Measurements from ENCODE around the gene SDK1. TPM values are rescaled to one million over a fixed set of nuclear protein-coding genes. Genes with fewer than 3 reads are reported as not detected.

The SDK1 gene
- polyA plus RNA-seq, 2 of the 4 experiments (the other 2 are of a cell fraction), result 0.12 to 0.28 TPM

- Histone ChIP-seq H3K4me3 (no peak overlapping the region), H3K27ac (no peak overlapping the region), H3K4me2 (no peak overlapping the region), H3K9me3 (no peaks in the 10 kb centered on the region), H3K4me1 (no peaks in the 10 kb centered on the region)
- ATAC-seq, result no peak
- ChIA-PET POLR2A (no interaction called here), CTCF (no interaction called here)
- TF ChIP-seq HOXB5 (CRISPR knock-in tag; IDR thresholded peaks at IDR 0.05), result no peak
- TF ChIP-seq CTCF (IDR thresholded peaks at IDR 0.05), result no peak
- TF ChIP-seq CHD2 (IDR thresholded peaks at IDR 0.05; ENCODE audit: low read length, partially characterized antibody), result no peak
- TF ChIP-seq RARB (CRISPR knock-in tag; IDR thresholded peaks at IDR 0.05), result no peak
- TF ChIP-seq EP300 (IDR thresholded peaks at IDR 0.05), result no peak
- TF ChIP-seq, protein P1, sequence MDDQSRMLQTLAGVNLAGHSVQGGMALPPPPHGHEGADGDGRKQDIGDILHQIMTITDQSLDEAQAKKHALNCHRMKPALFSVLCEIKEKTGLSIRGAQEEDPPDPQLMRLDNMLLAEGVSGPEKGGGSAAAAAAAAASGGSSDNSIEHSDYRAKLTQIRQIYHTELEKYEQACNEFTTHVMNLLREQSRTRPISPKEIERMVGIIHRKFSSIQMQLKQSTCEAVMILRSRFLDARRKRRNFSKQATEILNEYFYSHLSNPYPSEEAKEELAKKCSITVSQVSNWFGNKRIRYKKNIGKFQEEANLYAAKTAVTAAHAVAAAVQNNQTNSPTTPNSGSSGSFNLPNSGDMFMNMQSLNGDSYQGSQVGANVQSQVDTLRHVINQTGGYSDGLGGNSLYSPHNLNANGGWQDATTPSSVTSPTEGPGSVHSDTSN (IDR thresholded peaks at IDR 0.05), result no peak
- TF ChIP-seq CBX8 (IDR thresholded peaks at IDR 0.05), result no peak
- TF ChIP-seq RFX5 (IDR thresholded peaks at IDR 0.05), result no peak
- TF ChIP-seq CHD4 (IDR thresholded peaks at IDR 0.05; ENCODE audit: borderline replicate concordance), result no peak
- no peak for TF ChIP-seq KDM5A (IDR thresholded peaks at IDR 0.05)
- no peak for TF ChIP-seq PHF8 (IDR thresholded peaks at IDR 0.05; ENCODE audit: borderline replicate concordance, low read depth)
- no peak for TF ChIP-seq NFE2L2 (conservative IDR thresholded peaks at IDR 0.05; ENCODE audit: low read length)
- no peak for TF ChIP-seq E2F6 (IDR thresholded peaks at IDR 0.05; ENCODE audit: borderline replicate concordance, low read depth)
- DNase-seq (ENCODE audit: low read depth in 1 of 2, low spot score in 1 of 2), result no peak
- FAIRE-seq, result no peak
- 17% methylated on average over 3 of the region's 3 CpGs for WGBS (ENCODE audit: missing lambda C conversion rate)
Measured at GRCh38 chr7:3771906-3772305, 470.9 kb downstream of the SDK1 start.

DNA sequence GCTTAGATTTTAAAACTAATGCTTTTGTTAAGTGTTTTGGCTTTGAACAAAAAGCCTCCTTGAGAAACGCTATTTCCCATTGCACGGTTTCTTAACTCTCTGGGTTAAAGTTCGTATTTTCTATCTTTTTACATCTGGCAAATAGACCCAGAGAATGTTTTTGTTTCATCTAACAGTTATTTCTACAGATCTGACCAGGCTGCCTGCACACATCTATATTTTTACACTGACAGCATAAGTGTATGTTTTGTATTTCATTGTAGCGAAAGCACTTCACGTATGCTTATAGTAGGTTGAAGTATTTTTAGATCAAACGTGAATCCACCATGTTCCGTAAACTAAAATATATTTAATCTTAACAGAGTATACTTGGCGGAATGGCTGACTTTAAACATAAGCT lies 477.3 kb downstream of the SDK1 start:
- CTCF ChIA-PET, result no interaction called here
- no peak for FAIRE-seq
- whole genome bisulfite sequencing (ENCODE audit: missing lambda C conversion rate), result 65% methylated on average over 8 of the region's 8 CpGs

More for the DNA sequence above, 477.3 kb downstream of the SDK1 start:
- POLR2A ChIA-PET, result no interaction called here
- ATAC-seq, result no peak
- TF ChIP-seq MAZ (IDR thresholded peaks at IDR 0.05; ENCODE audit: borderline replicate concordance, low read depth, low read length) (no peak), CEBPB (IDR thresholded peaks at IDR 0.05) (no peak), EHMT2 (IDR thresholded peaks at IDR 0.05; ENCODE audit: low read depth) (no peak), FOXS1 (CRISPR knock-in tag; IDR thresholded peaks at IDR 0.05) (no peak), MAFK (IDR thresholded peaks at IDR 0.05; ENCODE audit: partially characterized antibody) (no peak), RARB (CRISPR knock-in tag; IDR thresholded peaks at IDR 0.05) (no peak), ZSCAN20 (CRISPR knock-in tag; IDR thresholded peaks at IDR 0.05) (no peak), HEYL (CRISPR knock-in tag; IDR thresholded peaks at IDR 0.05) (no peak), EP300 (IDR thresholded peaks at IDR 0.05) (no peak), FOSB (CRISPR knock-in tag; IDR thresholded peaks at IDR 0.05) (no peak), TFCP2L1 (CRISPR knock-in tag; IDR thresholded peaks at IDR 0.05) (no peak), RFX5 (IDR thresholded peaks at IDR 0.05) (no peak), HES2 (IDR thresholded peaks at IDR 0.05) (no peak), NR3C1 (IDR thresholded peaks at IDR 0.05) (no peak), ZFP36 (IDR thresholded peaks at IDR 0.05; ENCODE audit: borderline replicate concordance, partially characterized antibody) (no peak), ESRRA (IDR thresholded peaks at IDR 0.05; ENCODE audit: borderline replicate concordance, low read length) (no peak), KDM5A (IDR thresholded peaks at IDR 0.05) (no peak)
- TF ChIP-seq, protein P2, sequence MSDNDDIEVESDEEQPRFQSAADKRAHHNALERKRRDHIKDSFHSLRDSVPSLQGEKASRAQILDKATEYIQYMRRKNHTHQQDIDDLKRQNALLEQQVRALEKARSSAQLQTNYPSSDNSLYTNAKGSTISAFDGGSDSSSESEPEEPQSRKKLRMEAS (IDR thresholded peaks at IDR 0.05), result no peak
- TF ChIP-seq, protein P3, sequence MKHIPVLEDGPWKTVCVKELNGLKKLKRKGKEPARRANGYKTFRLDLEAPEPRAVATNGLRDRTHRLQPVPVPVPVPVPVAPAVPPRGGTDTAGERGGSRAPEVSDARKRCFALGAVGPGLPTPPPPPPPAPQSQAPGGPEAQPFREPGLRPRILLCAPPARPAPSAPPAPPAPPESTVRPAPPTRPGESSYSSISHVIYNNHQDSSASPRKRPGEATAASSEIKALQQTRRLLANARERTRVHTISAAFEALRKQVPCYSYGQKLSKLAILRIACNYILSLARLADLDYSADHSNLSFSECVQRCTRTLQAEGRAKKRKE (CRISPR knock-in tag; IDR thresholded peaks at IDR 0.05; ENCODE audit: low read depth), result no peak
- Histone ChIP-seq H3K4me3 (no peak overlapping the region), H3K4me2 (no peak overlapping the region), H3K27ac (no peak overlapping the region), H3K4me1 (no peaks in the 10 kb centered on the region), H3K9me3 (peaks cover 31% of the 10 kb centered on the region)
- DNase-seq (ENCODE audit: low read depth in 1 of 2, low spot score in 1 of 2), result no peak

Data from A549 (cell line).